Upper lobe of left lung (tissue), 4 donors: ENCODE data around the gene GTF2IRD1.

Source experiments
- EP300 ChIP-seq, 4 donors: sonication (generic); formaldehyde crosslinking; IDR thresholded peaks; one replicate each; pipeline ENCODE4 v1.5.1; 2017; ENCODE audit warnings: antibody characterized with exemption in 4 of 4, control low read depth in 2 of 4
- POLR2A ChIP-seq, 4 donors: fragments of 450-650 bp; IDR thresholded peaks; one replicate each; pipeline ENCODE4 v1.5.1; 2016 to 2017; ENCODE audit warnings: antibody characterized with exemption in 4 of 4, mild to moderate bottlenecking in 2 of 4
- TF ChIP-seq, protein P1 (sequence below), 6 experiments: fragments of 450-650 bp in 4 of 6; fragments of 200-600 bp in 2 of 6; sonication (generic) in 2 of 6; IDR thresholded peaks; one replicate each; pipeline ENCODE4 v1.5.1; 2016 to 2019; ENCODE audit warnings: antibody characterized with exemption in 6 of 6

DNA sequence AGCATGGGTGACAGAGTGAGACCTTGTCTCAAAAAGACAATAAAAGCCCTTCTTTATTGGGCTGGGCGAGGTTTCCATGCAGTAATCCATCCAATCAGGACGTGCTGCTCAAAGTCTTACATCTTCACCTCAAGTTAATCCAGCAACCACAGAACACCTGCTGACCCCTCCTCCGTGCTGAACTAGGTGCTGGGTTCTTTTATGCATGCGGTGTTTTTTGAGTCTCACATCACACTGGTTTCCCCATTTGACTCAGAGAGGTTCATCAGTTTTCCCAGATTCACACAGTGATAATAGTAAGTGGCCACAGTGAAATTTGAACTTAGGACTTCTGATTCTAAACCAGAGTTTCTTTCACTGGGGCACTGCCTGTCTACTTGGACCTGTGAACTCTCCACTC lies 145.5 kb downstream of the GTF2IRD1 start:
- TF ChIP-seq, protein P1, sequence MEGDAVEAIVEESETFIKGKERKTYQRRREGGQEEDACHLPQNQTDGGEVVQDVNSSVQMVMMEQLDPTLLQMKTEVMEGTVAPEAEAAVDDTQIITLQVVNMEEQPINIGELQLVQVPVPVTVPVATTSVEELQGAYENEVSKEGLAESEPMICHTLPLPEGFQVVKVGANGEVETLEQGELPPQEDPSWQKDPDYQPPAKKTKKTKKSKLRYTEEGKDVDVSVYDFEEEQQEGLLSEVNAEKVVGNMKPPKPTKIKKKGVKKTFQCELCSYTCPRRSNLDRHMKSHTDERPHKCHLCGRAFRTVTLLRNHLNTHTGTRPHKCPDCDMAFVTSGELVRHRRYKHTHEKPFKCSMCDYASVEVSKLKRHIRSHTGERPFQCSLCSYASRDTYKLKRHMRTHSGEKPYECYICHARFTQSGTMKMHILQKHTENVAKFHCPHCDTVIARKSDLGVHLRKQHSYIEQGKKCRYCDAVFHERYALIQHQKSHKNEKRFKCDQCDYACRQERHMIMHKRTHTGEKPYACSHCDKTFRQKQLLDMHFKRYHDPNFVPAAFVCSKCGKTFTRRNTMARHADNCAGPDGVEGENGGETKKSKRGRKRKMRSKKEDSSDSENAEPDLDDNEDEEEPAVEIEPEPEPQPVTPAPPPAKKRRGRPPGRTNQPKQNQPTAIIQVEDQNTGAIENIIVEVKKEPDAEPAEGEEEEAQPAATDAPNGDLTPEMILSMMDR (IDR thresholded peaks at IDR 0.05): no peak
- no peak for TF ChIP-seq EP300 (IDR thresholded peaks at IDR 0.05)
- no peak for TF ChIP-seq POLR2A (IDR thresholded peaks at IDR 0.05)
